Peyer's patch (tissue), 4 donors: ENCODE results near the gene TXK.

Source experiments
- CTCF ChIP-seq, 6 experiments: fragments of 450-650 bp in 4 of 6; fragments of 200-600 bp in 2 of 6; sonication (generic) in 1 of 6; IDR thresholded peaks; one replicate each; pipeline ENCODE4 v1.5.1; 2017 to 2019; ENCODE audit warnings: antibody characterized with exemption in 6 of 6, mild to moderate bottlenecking in 3 of 6, moderate library complexity in 1 of 6
- POLR2A ChIP-seq, 2 donors: fragments of 450-650 bp; IDR thresholded peaks; one replicate each; pipeline ENCODE4 v1.5.1; 2017; ENCODE audit warnings: antibody characterized with exemption in 2 of 2, mild to moderate bottlenecking in 2 of 2, moderate library complexity in 2 of 2

- TF ChIP-seq CTCF (IDR thresholded peaks at IDR 0.05), result no peak
- no peak for TF ChIP-seq POLR2A (IDR thresholded peaks at IDR 0.05)
Observed at GRCh38 chr4:48047896-48048295, 86.2 kb downstream of the TXK start.
